ENCODE data around the gene SLC25A39. TPM values are rescaled to one million over a fixed set of nuclear protein-coding genes. Genes with fewer than 3 reads are reported as not detected.

The SLC25A39 gene
- total and polyA plus RNA-seq, 2 of the 13 experiments (the other 11 are each of a cell fraction or from before 2014, with no cell fraction given) = 144 to 151 TPM

DNA sequence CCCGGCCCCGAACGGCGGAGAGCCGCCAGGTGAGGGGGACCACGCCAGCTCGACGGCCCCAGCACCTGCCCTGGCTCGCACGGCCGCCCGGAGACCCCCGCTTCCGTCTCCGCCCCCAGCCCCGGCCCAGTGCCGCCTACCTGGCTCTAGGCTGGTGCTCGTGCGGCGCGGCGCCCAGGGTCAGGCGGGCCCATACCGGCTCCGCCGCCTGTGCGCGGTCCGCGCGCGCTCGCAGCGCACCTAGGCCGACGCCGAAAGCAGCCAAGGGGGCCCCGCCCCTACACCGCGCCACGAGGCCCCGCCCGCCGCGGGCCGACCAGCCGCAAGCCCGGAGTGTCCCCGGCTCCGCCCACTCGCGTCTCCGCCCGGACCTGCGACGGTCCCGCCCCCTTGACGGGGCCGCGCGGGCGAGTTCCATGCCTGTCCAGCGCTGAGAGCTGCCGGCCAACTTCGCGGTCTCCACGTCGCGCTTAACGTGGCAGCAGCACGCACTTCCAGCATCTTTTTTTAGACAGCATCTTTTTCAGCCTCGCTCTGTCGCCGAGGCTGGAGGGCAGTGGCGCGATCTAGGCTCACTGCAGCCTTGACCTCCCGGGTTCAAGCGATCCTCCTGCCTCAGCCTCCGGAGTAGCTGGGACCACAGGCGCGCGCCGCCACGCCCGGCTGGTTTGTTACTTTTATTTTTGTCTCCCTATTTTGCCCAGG is at the start of gene SLC25A39 (continued):
- TF ChIP-seq HNRNPK (IDR thresholded peaks at IDR 0.05; ENCODE audit: low read depth, low read length, poor library complexity, severe bottlenecking) = peak; percentile 23
- TF ChIP-seq ZNF687 (CRISPR knock-in tag; IDR thresholded peaks at IDR 0.05) = peak; percentile 85
- TF ChIP-seq ZNF784 (CRISPR knock-in tag; IDR thresholded peaks at IDR 0.05; ENCODE audit: borderline replicate concordance) = peak; percentile 80; the same call in 1 of the 2 replicates
- TF ChIP-seq ZNF709 (CRISPR knock-in tag; IDR thresholded peaks at IDR 0.05) = peak; percentile 85
- TF ChIP-seq RELA (CRISPR knock-in tag; IDR thresholded peaks at IDR 0.05) = no peak
- TF ChIP-seq CREB1 (IDR thresholded peaks at IDR 0.05) = peak; percentile 41; the same call in 1 of the 2 replicates
- no peak for TF ChIP-seq CREB1 (CRISPR knock-in tag; IDR thresholded peaks at IDR 0.05)
- TF ChIP-seq RBM22 (optimal IDR thresholded peaks at IDR 0.05; ENCODE audit: low read length) = no peak
- peak; percentile 76; the same call in 1 of the 2 replicates for TF ChIP-seq ZNF142 (CRISPR knock-in tag; IDR thresholded peaks at IDR 0.05)
- peak; percentile 94 for TF ChIP-seq MAX (IDR thresholded peaks at IDR 0.05)
- TF ChIP-seq SAFB2 (CRISPR knock-in tag; IDR thresholded peaks at IDR 0.05; ENCODE audit: borderline replicate concordance, low read depth) = peak; percentile 44; the same call in 1 of the 2 replicates
- peak; percentile 93 for TF ChIP-seq ARNTL (CRISPR knock-in tag; IDR thresholded peaks at IDR 0.05)
- TF ChIP-seq ZSCAN22 (CRISPR knock-in tag; IDR thresholded peaks at IDR 0.05) = 0 out of 2 replicates have a peak, but pooled peaks have one; percentile 70
- peak; percentile 99 for TF ChIP-seq MAZ (IDR thresholded peaks at IDR 0.05; ENCODE audit: borderline replicate concordance, low read depth, low read length)
- TF ChIP-seq MAZ (CRISPR knock-in tag; IDR thresholded peaks at IDR 0.05; ENCODE audit: low read depth) = peak; percentile 100
